SU-DHL-6 (cell line): ENCODE measurements around the gene KDM5C.

Experiments
- H2AFZ ChIP-seq: fragments of 200-600 bp; sonication (generic); 2 replicates; pipeline ENCODE4 v1.6.1; 2014; ENCODE audit warnings: low read depth, mild to moderate bottlenecking, moderate library complexity, mixed read lengths, antibody characterized with exemption, low read length; ENCODE audit not compliant: severe bottlenecking
- H3F3A ChIP-seq: fragments of 200-600 bp; shearing (Covaris generic); 2 replicates; pipeline ENCODE4 v1.6.0; 2016; ENCODE audit warnings: antibody characterized with exemption, mild to moderate bottlenecking; ENCODE audit not compliant: insufficient read depth
- H3K27ac ChIP-seq: fragments of 200-600 bp; sonication (generic); 2 replicates; pipeline ENCODE4 v1.5.1; 2016; ENCODE audit warnings: low read depth, mild to moderate bottlenecking, low read length, moderate library complexity, mixed read lengths
- H3K27me3 ChIP-seq: fragments of 200-600 bp; sonication (generic), shearing (Covaris generic); 2 replicates; pipeline ENCODE4 v1.6.0; 2014; ENCODE audit warnings: mild to moderate bottlenecking, low read length
- H3K36me3 ChIP-seq: fragments of 200-600 bp; sonication (generic); 2 replicates; pipeline ENCODE4 v1.6.1; 2014; ENCODE audit warnings: mild to moderate bottlenecking, low read length, mixed read lengths
- H3K4me2 ChIP-seq: fragments of 300-600, 200-600 bp; shearing (Covaris generic), sonication (generic); 2 replicates; pipeline ENCODE4 v1.6.0; 2014; ENCODE audit warnings: low read length, low read depth, mild to moderate bottlenecking; ENCODE audit not compliant: poor library complexity, severe bottlenecking
- H3K4me3 ChIP-seq: fragments of 200-600 bp; sonication (generic); 2 replicates; pipeline ENCODE4 v1.5.1; 2014; ENCODE audit warnings: antibody characterized with exemption, low read length, mild to moderate bottlenecking, mixed read lengths; ENCODE audit not compliant: insufficient read depth, poor library complexity, severe bottlenecking
- H3K79me2 ChIP-seq: fragments of 200-600 bp; sonication (generic); 2 replicates; pipeline ENCODE4 v1.6.1; 2014; ENCODE audit warnings: mild to moderate bottlenecking, low read length, moderate library complexity; ENCODE audit not compliant: insufficient read depth
- H3K9ac ChIP-seq: fragments of 200-600 bp; sonication (generic); 2 replicates; pipeline ENCODE4 v1.7.0; 2014; ENCODE audit warnings: mild to moderate bottlenecking, low read length
- H3K9me2 ChIP-seq: fragments of 200-600 bp; sonication (generic); replicated peaks from 2 replicates; pipeline ENCODE4 v1.6.1; 2014; ENCODE audit warnings: low read length; ENCODE audit not compliant: insufficient read depth
- H3K9me3 ChIP-seq: fragments of 200-600 bp; sonication (generic); 2 replicates; pipeline ENCODE4 v1.6.1; 2014; ENCODE audit warnings: low read length, mixed read lengths; ENCODE audit not compliant: insufficient read depth
- H4K20me1 ChIP-seq: fragments of 200-600 bp; sonication (generic); 2 replicates; pipeline ENCODE4 v1.6.1; 2014; ENCODE audit warnings: low read depth, mild to moderate bottlenecking, antibody characterized with exemption, low read length, moderate library complexity, mixed read lengths
- EZH2phosphoT487 ChIP-seq: fragments of 200-600 bp; sonication (generic), shearing (Covaris generic); conservative IDR thresholded peaks from 2 replicates; pipeline ENCODE4 v1.6.1; 2018; ENCODE audit warnings: mild to moderate bottlenecking, antibody characterized with exemption, low read length, moderate library complexity, mixed read lengths
- TF ChIP-seq, protein P1 (sequence below): fragments of 200-600 bp; sonication (generic); IDR thresholded peaks from one replicate; pipeline ENCODE4 v1.5.1; 2017; ENCODE audit warnings: antibody characterized with exemption, mild to moderate bottlenecking, low read length, moderate library complexity; ENCODE audit not compliant: insufficient read depth, poor library complexity, severe bottlenecking

KDM5C gene

GRCh38 chrX:53250556-53250955 is 25.5 kb upstream of the KDM5C start:
- Histone ChIP-seq H3K27me3 (no peaks in the 10 kb centered on the region), H3K9me2 (no peaks in the 10 kb centered on the region), H3K36me3 (no peaks in the 10 kb centered on the region), H3K9me3 (no peaks in the 10 kb centered on the region), H3K4me3 (no peak overlapping the region), H2AFZ (no peak overlapping the region), H3F3A (no peaks in the 10 kb centered on the region), H3K27ac (no peak overlapping the region), H3K79me2 (no peaks in the 10 kb centered on the region), H3K4me2 (no peak overlapping the region), H4K20me1 (no peaks in the 10 kb centered on the region), H3K9ac (no peak overlapping the region)
- TF ChIP-seq EZH2phosphoT487 = no peak
- TF ChIP-seq, protein P1, sequence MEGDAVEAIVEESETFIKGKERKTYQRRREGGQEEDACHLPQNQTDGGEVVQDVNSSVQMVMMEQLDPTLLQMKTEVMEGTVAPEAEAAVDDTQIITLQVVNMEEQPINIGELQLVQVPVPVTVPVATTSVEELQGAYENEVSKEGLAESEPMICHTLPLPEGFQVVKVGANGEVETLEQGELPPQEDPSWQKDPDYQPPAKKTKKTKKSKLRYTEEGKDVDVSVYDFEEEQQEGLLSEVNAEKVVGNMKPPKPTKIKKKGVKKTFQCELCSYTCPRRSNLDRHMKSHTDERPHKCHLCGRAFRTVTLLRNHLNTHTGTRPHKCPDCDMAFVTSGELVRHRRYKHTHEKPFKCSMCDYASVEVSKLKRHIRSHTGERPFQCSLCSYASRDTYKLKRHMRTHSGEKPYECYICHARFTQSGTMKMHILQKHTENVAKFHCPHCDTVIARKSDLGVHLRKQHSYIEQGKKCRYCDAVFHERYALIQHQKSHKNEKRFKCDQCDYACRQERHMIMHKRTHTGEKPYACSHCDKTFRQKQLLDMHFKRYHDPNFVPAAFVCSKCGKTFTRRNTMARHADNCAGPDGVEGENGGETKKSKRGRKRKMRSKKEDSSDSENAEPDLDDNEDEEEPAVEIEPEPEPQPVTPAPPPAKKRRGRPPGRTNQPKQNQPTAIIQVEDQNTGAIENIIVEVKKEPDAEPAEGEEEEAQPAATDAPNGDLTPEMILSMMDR = no peak

DNA sequence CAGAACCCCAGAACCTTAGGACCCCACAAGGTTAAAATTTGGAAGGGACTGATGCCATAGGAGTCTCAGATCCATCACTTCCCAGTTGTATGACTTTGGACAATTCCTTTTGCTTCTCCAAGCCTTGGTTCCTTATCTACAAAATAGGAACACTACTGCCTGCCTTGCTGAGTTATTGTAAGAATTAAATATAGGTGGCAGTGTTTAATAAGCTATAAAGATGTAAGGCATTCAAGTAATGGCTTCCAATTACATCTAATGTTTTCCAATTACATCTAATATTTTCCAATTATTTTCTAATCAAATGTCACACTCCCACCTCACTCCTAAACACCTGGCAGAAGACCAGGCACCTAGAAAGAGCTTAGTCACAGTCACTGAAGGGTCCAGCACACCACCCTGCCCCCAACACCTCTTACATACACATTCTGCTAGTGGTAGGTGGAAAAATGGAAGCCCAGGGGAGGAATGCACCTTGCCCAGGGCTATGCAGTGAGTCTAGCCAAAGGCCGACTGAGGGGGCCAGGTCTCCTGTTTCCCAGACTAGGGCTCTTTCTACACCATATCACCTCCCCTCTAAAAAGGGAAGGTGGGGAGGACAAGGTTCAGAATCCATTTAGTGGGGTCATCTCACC is 24.5 kb upstream of the KDM5C start:
- TF ChIP-seq, protein P1 = no peak
- TF ChIP-seq EZH2phosphoT487 = no peak
- H2AFZ ChIP-seq = no peak overlapping the region
- no peaks in the 10 kb centered on the region for H3K36me3 ChIP-seq
- no peaks in the 10 kb centered on the region for H3K79me2 ChIP-seq
- H3K27ac ChIP-seq = no peak overlapping the region
- no peaks in the 10 kb centered on the region for H3K9me2 ChIP-seq
- H4K20me1 ChIP-seq = no peaks in the 10 kb centered on the region
- H3K4me2 ChIP-seq = no peak overlapping the region
- H3K9me3 ChIP-seq = no peaks in the 10 kb centered on the region
- H3K4me3 ChIP-seq = no peak overlapping the region
- no peaks in the 10 kb centered on the region for H3K27me3 ChIP-seq
- no peak overlapping the region for H3K9ac ChIP-seq
- H3F3A ChIP-seq = no peaks in the 10 kb centered on the region

GRCh38 chrX:53247928-53248327 is 22.9 kb upstream of the KDM5C start:
- TF ChIP-seq, protein P1 = no peak
- no peak for TF ChIP-seq EZH2phosphoT487
- H3K27ac ChIP-seq = no peak overlapping the region
- no peaks in the 10 kb centered on the region for H3K27me3 ChIP-seq

More at GRCh38 chrX:53247928-53248327, 22.9 kb upstream of the KDM5C start:
- H3K36me3 ChIP-seq = no peaks in the 10 kb centered on the region
- H3K9me3 ChIP-seq = no peaks in the 10 kb centered on the region
- no peaks in the 10 kb centered on the region for H3K79me2 ChIP-seq
- H4K20me1 ChIP-seq = no peaks in the 10 kb centered on the region
- no peak overlapping the region for H3K4me3 ChIP-seq
- no peak overlapping the region for H2AFZ ChIP-seq
- H3F3A ChIP-seq = no peaks in the 10 kb centered on the region
- H3K9ac ChIP-seq = no peak overlapping the region
- H3K4me2 ChIP-seq = no peak overlapping the region
- H3K9me2 ChIP-seq = no peaks in the 10 kb centered on the region
